C4-2B (cell line): ENCODE data around the gene WDR36.

Source experiments
- H3K27ac ChIP-seq: fragments of 450-650 bp; 2 replicates; pipeline ENCODE4 v1.5.1; 2017
- CTCF ChIP-seq: fragments of 450-650 bp; conservative IDR thresholded peaks from 2 replicates; pipeline ENCODE4 v1.5.1; 2017; ENCODE audit warnings: mild to moderate bottlenecking
- ZFX ChIP-seq: fragments of 450-650 bp; IDR thresholded peaks from 2 replicates; pipeline ENCODE4 v1.6.1; 2017

Gene WDR36

GRCh38 chr5:111092062-111092853, at the start of gene WDR36:
TSS of gene WDR36 (plus strand) at chr5:111092348. CDS start at chr5:111092457, 109 bp downstream.
- no peak for TF ChIP-seq CTCF
- no peak for TF ChIP-seq ZFX
- peak within 1 kb of the TSS; percentile 80 for H3K27ac ChIP-seq

GRCh38 chr5:111043712-111044506, 48.2 kb upstream of the WDR36 start:
- H3K27ac ChIP-seq, result no peak overlapping the region
- TF ChIP-seq CTCF (no peak), ZFX (no peak)

- no peak for TF ChIP-seq CTCF
- TF ChIP-seq ZFX, result no peak
- H3K27ac ChIP-seq, result no peak overlapping the region
Measured at GRCh38 chr5:111058064-111058463, 34.1 kb upstream of the WDR36 start.

- no peak for TF ChIP-seq ZFX
- TF ChIP-seq CTCF, result no peak
- H3K27ac ChIP-seq, result no peak overlapping the region
Measured at GRCh38 chr5:111060169-111060568, 32.0 kb upstream of the WDR36 start.

- H3K27ac ChIP-seq, result no peak overlapping the region
- TF ChIP-seq CTCF, result no peak
- no peak for TF ChIP-seq ZFX
Measured at GRCh38 chr5:111061618-111062017, 30.5 kb upstream of the WDR36 start.

GRCh38 chr5:111063709-111064322, 28.3 kb upstream of the WDR36 start:
- peak; percentile 86 for TF ChIP-seq CTCF
- no peak for TF ChIP-seq ZFX
- no peak overlapping the region for H3K27ac ChIP-seq
